GM23248 (cell line): Measurements from ENCODE around the gene VEGFC. TPM values are rescaled to one million over a fixed set of nuclear protein-coding genes. Genes with fewer than 3 reads are reported as not detected.

ENCODE experiments used
- DNase-seq: peaks from one replicate; pipeline ENCODE4 v3.0.0-alpha.2; 2015
- H2AFZ ChIP-seq: fragments of 200-600 bp; sonication (generic); 2 replicates; pipeline ENCODE4 v1.6.1; 2016; ENCODE audit warnings: antibody characterized with exemption
- H3F3A ChIP-seq: fragments of 200-600 bp; sonication (generic); 2 replicates; pipeline ENCODE4 v1.6.1; 2016; ENCODE audit warnings: mild to moderate bottlenecking, antibody characterized with exemption, mixed run types; ENCODE audit not compliant: insufficient read depth
- H3K27ac ChIP-seq: fragments of 200-600 bp; sonication (generic); 2 replicates; pipeline ENCODE4 v1.5.1; 2016; ENCODE audit warnings: mild to moderate bottlenecking
- H3K27me3 ChIP-seq: fragments of 200-600 bp; sonication (generic); replicated peaks from 2 replicates; pipeline ENCODE4 v1.6.1; 2016; ENCODE audit warnings: mild to moderate bottlenecking; ENCODE audit not compliant: insufficient read depth
- H3K36me3 ChIP-seq: fragments of 200-600 bp; sonication (generic); 2 replicates; pipeline ENCODE4 v1.6.1; 2016; ENCODE audit warnings: low read depth, mild to moderate bottlenecking
- H3K4me1 ChIP-seq: fragments of 200-600 bp; sonication (generic); 2 replicates; pipeline ENCODE4 v1.6.1; 2016; ENCODE audit warnings: mild to moderate bottlenecking; ENCODE audit not compliant: insufficient read depth
- H3K4me2 ChIP-seq: fragments of 200-600 bp; sonication (generic); one replicate; pipeline ENCODE4 v1.6.1; 2016; ENCODE audit warnings: mild to moderate bottlenecking; ENCODE audit not compliant: unreplicated experiment
- H3K4me3 ChIP-seq: fragments of 200-600 bp; sonication (generic); 2 replicates; pipeline ENCODE4 v1.5.1; 2016; ENCODE audit warnings: mild to moderate bottlenecking
- H3K79me2 ChIP-seq: fragments of 200-600 bp; sonication (generic); 2 replicates; pipeline ENCODE4 v1.6.1; 2016; ENCODE audit warnings: mild to moderate bottlenecking; ENCODE audit not compliant: insufficient read depth
- H3K9ac ChIP-seq: fragments of 200-600 bp; sonication (generic); 2 replicates; pipeline ENCODE4 v1.6.1; 2016; ENCODE audit warnings: mild to moderate bottlenecking
- H3K9me2 ChIP-seq: fragments of 200-600 bp; sonication (generic); 2 replicates; pipeline ENCODE4 v1.6.1; 2016; ENCODE audit warnings: mixed run types, mild to moderate bottlenecking, moderate library complexity; ENCODE audit not compliant: insufficient read depth
- H3K9me3 ChIP-seq: fragments of 200-600 bp; sonication (generic); one replicate; pipeline ENCODE4 v1.6.1; 2017; ENCODE audit warnings: low read depth
- H4K20me1 ChIP-seq: fragments of 200-600 bp; sonication (generic); 2 replicates; pipeline ENCODE4 v1.6.0; 2016; ENCODE audit not compliant: insufficient read depth
- EZH2 ChIP-seq: fragments of 200-600 bp; sonication (generic); IDR thresholded peaks from 2 replicates; pipeline ENCODE4 v1.6.1; 2018; ENCODE audit warnings: antibody characterized with exemption, mild to moderate bottlenecking; ENCODE audit not compliant: insufficient read depth, poor library complexity, severe bottlenecking
- EZH2phosphoT487 ChIP-seq: fragments of 200-600 bp; sonication (generic); IDR thresholded peaks from 2 replicates; pipeline ENCODE4 v1.6.1; 2018; ENCODE audit warnings: antibody characterized with exemption, moderate library complexity, mild to moderate bottlenecking, low read depth; ENCODE audit not compliant: insufficient read depth
- WGBS, 2 experiments: methylation state at CpG; one replicate each; pipeline ENCODE4 v1.1.6; 2015 to 2017; ENCODE audit warnings: low lambda C conversion rate in 2 of 2, low coverage in 1 of 2; ENCODE audit errors: missing lambda C conversion rate in 2 of 2; 5-methylcytosine and 5-hydroxymethylcytosine counted together
- in situ Hi-C: fragments of 300-500 bp; cut with MboI; formaldehyde crosslinking; loops from 2 replicates; pipeline ENCODE4 v1.15.0; 2020
- polyA plus RNA-seq: library from polyadenylated mRNA; unstranded; fragments of >200 nt; fragmentation: Nextera tagmentation; extraction: Ambion mirVana; gene quantifications from 2 replicates; pipeline ENCODE4 v1.2.1, GENCODE V29; 2016
- total RNA-seq: library from RNA; depleted of rRNA; stranded (reverse); fragments of >200 nt; shearing (Covaris generic); gene quantifications from 2 replicates; pipeline ENCODE4 v1.2.3, GENCODE V29; 2014

The VEGFC gene
- total and polyA plus RNA-seq, 2 experiments from 2014 or later = 21.7 to 56.3 TPM

DNA sequence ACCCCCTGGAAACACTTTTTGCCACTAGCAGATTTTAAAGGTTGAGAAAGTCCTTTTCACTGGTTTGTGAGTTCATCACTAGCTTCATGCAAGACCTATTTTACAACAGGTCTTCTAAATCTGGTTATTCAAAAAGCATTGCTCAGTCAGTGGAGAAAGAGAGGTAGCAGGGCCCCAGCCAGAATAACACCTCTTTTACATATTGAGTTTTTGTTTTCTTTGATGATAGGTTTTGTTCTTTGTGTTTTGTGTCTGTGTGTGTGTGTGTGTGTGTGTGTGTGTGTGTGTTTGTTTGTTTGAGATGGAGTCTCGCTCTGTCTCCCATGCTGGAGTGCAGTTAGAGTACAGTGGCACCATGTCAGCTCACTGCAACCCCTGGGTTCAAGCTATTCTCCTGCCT is 2.7 kb upstream of the VEGFC start:
- DNase-seq = no peak
- in situ Hi-C loops = loop anchor here (25.0 kb wide), 2 partner anchors 242 to 542 kb away; no protein-coding TSS in a partner anchor
- H3K27ac ChIP-seq = no peak overlapping the region
- H3K79me2 ChIP-seq = peaks cover 19% of the 10 kb centered on the region
- peaks cover 18% of the 10 kb centered on the region for H3K4me1 ChIP-seq
- 0 out of 2 replicates have a peak, but pooled peaks cover 3% of the 10 kb centered on the region for H3K36me3 ChIP-seq
- H3K4me2 ChIP-seq = no peak overlapping the region
- H2AFZ ChIP-seq = no peak overlapping the region
- H3K9me2 ChIP-seq = no peaks in the 10 kb centered on the region
- H3K4me3 ChIP-seq = no peak overlapping the region
- WGBS, 2 experiments = 100% methylated on average over 1 of the region's 1 CpG
- no peak overlapping the region for H3K9ac ChIP-seq
- H3K27me3 ChIP-seq = no peaks in the 10 kb centered on the region
- no peaks in the 10 kb centered on the region for H4K20me1 ChIP-seq
- H3K9me3 ChIP-seq = no peaks in the 10 kb centered on the region
- TF ChIP-seq EZH2 (no peak), EZH2phosphoT487 (no peak)
- peaks cover 35% of the 10 kb centered on the region for H3F3A ChIP-seq

DNA sequence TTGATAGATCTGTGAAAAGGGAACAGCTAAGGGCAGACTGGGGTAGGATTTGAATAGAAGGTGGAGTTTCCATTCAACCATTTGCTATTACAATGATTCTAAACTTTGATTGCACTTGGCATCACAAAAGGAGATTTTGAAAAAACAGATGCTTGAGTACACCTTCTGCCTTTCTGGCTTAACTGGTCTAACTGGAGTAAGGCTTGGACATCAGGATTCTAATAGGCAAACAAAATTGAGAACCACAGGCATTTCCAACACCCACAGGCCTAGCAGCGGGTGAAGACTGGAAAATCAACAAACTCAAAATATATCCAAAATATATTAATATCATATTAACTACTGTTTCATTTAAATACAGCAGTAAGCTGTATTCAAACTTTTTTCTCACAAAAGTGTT is 1.9 kb upstream of the VEGFC start:
- no peak for DNase-seq
- Histone ChIP-seq H3K9me2 (no peaks in the 10 kb centered on the region), H3F3A (peaks cover 43% of the 10 kb centered on the region), H3K4me3 (peak overlapping the region; percentile 23; the same call in 1 of the 2 replicates), H2AFZ (0 out of 2 replicates have a peak overlapping the region, but pooled peaks have one; percentile 31), H3K4me1 (peaks cover 19% of the 10 kb centered on the region), H3K79me2 (peaks cover 27% of the 10 kb centered on the region), H4K20me1 (no peaks in the 10 kb centered on the region), H3K9ac (peak overlapping the region; percentile 45), H3K9me3 (no peaks in the 10 kb centered on the region), H3K27me3 (no peaks in the 10 kb centered on the region), H3K36me3 (0 out of 2 replicates have a peak, but pooled peaks cover 3% of the 10 kb centered on the region), H3K4me2 (peak overlapping the region; percentile 24), H3K27ac (peak overlapping the region; percentile 77)
- 97 to 100% methylated on average over 1 of the region's 1 CpG for WGBS, 2 experiments
- no peak for TF ChIP-seq EZH2phosphoT487
- no peak for TF ChIP-seq EZH2
- in situ Hi-C loops = loop anchor here (25.0 kb wide), 2 partner anchors 243 to 543 kb away; no protein-coding TSS in a partner anchor

DNA sequence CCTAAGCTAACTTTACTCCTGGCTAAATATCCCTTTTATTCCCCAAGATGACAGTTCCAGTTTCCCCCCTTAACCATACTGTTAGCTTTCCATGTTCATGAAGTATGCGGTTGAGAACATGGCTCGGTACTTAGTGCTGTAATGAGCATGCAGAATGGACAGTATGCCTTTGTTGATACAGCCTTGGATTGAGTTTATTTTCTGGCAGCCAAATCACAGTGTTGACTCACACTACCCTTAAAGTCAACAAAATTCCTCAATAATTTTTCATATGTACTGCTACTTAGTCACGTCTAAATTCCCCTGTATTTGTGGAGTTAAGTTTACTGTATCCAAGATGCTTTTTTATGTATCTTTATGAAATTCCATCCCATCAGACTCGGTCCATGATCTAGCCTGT is 1.4 kb upstream of the VEGFC start:
- no peaks in the 10 kb centered on the region for H4K20me1 ChIP-seq
- H3K4me2 ChIP-seq = peak overlapping the region; percentile 76
- DNase-seq = peak; percentile 93
- H3K36me3 ChIP-seq = 0 out of 2 replicates have a peak, but pooled peaks cover 3% of the 10 kb centered on the region
- H3K4me1 ChIP-seq = peaks cover 24% of the 10 kb centered on the region
- H3K9me2 ChIP-seq = no peaks in the 10 kb centered on the region
- H3K9me3 ChIP-seq = no peaks in the 10 kb centered on the region
- peaks cover 32% of the 10 kb centered on the region for H3K79me2 ChIP-seq
- no peak for TF ChIP-seq EZH2phosphoT487
- TF ChIP-seq EZH2 = no peak
- H3K27ac ChIP-seq = peak overlapping the region; percentile 77
- peak overlapping the region; percentile 69 for H3K9ac ChIP-seq
- no peaks in the 10 kb centered on the region for H3K27me3 ChIP-seq
- 0 out of 2 replicates have a peak overlapping the region, but pooled peaks have one; percentile 31 for H2AFZ ChIP-seq
- peak overlapping the region; percentile 61 for H3K4me3 ChIP-seq
- H3F3A ChIP-seq = peaks cover 48% of the 10 kb centered on the region
- 2 to 3% methylated on average over 4 of the region's 4 CpGs for WGBS, 2 experiments
- in situ Hi-C loops = loop anchor here (25.0 kb wide), 2 partner anchors 243 to 543 kb away; no protein-coding TSS in a partner anchor

DNA sequence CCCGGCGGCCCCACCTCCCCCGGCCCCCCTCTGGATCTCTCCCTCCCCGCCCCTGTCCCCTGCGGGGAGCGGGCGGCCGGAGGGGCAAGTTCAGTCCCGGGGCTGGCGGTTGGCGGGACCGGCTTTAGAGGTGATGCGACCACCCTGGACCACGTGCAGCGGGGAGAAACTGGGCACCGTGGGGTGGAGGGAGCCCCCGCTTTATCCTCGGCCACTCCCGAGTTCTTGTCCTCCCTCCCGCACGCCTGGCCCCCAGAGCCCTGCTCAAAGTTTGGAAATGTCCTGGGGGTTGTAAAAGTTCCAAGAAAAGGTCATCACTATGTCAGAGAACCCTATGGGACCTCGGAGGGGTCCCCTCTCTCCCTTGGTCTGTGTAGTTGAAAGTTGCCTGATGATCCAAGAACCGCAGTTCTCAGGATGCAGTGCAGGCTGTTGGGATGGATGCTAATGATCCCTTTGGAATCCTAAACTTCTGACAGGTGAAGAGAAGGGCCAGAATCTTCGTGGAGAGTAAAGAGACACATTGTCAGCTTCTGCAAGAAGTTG is 411 bp upstream of the VEGFC start:
- no peaks in the 10 kb centered on the region for H3K9me2 ChIP-seq
- H3K4me2 ChIP-seq = peak overlapping the region; percentile 76
- 13 to 22% methylated on average over 16 to 24 of the region's 24 CpGs for WGBS, 2 experiments
- in situ Hi-C loops = loop anchor here (25.0 kb wide), 2 partner anchors 244 to 544 kb away; no protein-coding TSS in a partner anchor
- H3K9ac ChIP-seq = peak overlapping the region; percentile 69
- no peaks in the 10 kb centered on the region for H4K20me1 ChIP-seq
- H3K4me3 ChIP-seq = peak overlapping the region; percentile 61
- peak overlapping the region; percentile 77 for H3K27ac ChIP-seq
- peak overlapping the region; percentile 41; the same call in 1 of the 2 replicates for H2AFZ ChIP-seq
- no peaks in the 10 kb centered on the region for H3K9me3 ChIP-seq
- TF ChIP-seq EZH2phosphoT487 = no peak
- TF ChIP-seq EZH2 = no peak
- H3K36me3 ChIP-seq = 0 out of 2 replicates have a peak, but pooled peaks cover 8% of the 10 kb centered on the region
- H3K4me1 ChIP-seq = peaks cover 35% of the 10 kb centered on the region
- H3F3A ChIP-seq = peaks cover 57% of the 10 kb centered on the region
- no peaks in the 10 kb centered on the region for H3K27me3 ChIP-seq
- DNase-seq = no peak
- H3K79me2 ChIP-seq = peaks cover 42% of the 10 kb centered on the region
